OCI-LY7 (cell line): ENCODE results near the gene IL17RA.

ENCODE experiments used
- CTCF ChIP-seq: fragments of 200-600 bp; sonication (generic); conservative IDR thresholded peaks from 2 replicates; pipeline ENCODE4 v1.5.1; 2014; ENCODE audit warnings: mild to moderate bottlenecking, antibody characterized with exemption, low read length, moderate library complexity, mixed read lengths
- EZH2phosphoT487 ChIP-seq: fragments of 200-600 bp; sonication (generic); IDR thresholded peaks from 2 replicates; pipeline ENCODE4 v1.6.1; 2018; ENCODE audit warnings: low read depth, borderline replicate concordance, mild to moderate bottlenecking, mixed run types, antibody characterized with exemption, low read length, moderate library complexity, mixed read lengths

DNA sequence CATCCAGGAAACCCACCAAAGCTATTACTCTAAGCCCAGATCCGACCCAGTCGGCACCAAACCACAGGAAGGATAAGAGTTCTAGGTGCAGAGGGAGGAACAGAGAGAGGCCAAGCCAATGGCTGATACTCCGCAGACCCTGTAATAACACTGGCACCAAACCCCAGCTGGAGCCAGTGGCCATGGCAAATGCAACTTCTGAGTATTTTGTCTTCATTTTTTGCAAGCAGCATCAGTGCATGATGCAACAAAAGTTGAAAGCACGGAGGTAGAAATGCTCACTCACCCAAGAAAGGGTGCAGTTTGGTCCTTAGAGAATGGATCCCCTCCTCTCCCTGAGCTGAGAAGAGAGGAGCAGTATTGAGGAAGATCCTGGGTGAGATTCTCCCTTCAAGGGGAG is 33.5 kb downstream of the IL17RA start:
- TF ChIP-seq CTCF = no peak
- no peak for TF ChIP-seq EZH2phosphoT487
